Neural crest cell (in vitro differentiated cells): Measurements from ENCODE around the gene PEX5. TPM values are rescaled to one million over a fixed set of nuclear protein-coding genes. Genes with fewer than 3 reads are reported as not detected.

ENCODE experiments used
- DNase-seq: peaks from one replicate; pipeline ENCODE4 v3.0.0; 2021; ENCODE audit warnings: low read depth, mixed read lengths, low spot score
- H3K27ac Mint-ChIP-seq: one replicate; pipeline ENCODE4 v1.8.0; 2021; ENCODE audit warnings: mild to moderate bottlenecking, mixed read lengths; ENCODE audit not compliant: unreplicated experiment
- H3K27me3 Mint-ChIP-seq: 2 replicates; pipeline ENCODE4 v1.8.0; 2021; ENCODE audit warnings: low read depth, mild to moderate bottlenecking, mixed read lengths
- H3K36me3 Mint-ChIP-seq: 2 replicates; pipeline ENCODE4 v1.8.0; 2021; ENCODE audit warnings: low read depth, mild to moderate bottlenecking, mixed read lengths
- H3K4me1 Mint-ChIP-seq: 2 replicates; pipeline ENCODE4 v1.8.0; 2021; ENCODE audit warnings: mixed read lengths
- H3K4me3 Mint-ChIP-seq: one replicate; pipeline ENCODE4 v1.8.0; 2021; ENCODE audit warnings: mild to moderate bottlenecking, mixed read lengths
- H3K9me3 Mint-ChIP-seq: 2 replicates; pipeline ENCODE4 v1.8.0; 2021; ENCODE audit warnings: mixed read lengths
- CTCF ChIP-seq: fragments of 200-600 bp; sonication (generic); conservative IDR thresholded peaks from 2 replicates; pipeline ENCODE4 v1.5.0; 2021; ENCODE audit warnings: antibody characterized with exemption, mild to moderate bottlenecking
- total RNA-seq: library from RNA; stranded (reverse); gene quantifications from 2 replicates; pipeline ENCODE4 v1.2.1, GENCODE V29; 2021

PEX5 gene
- total RNA-seq, 1 donor from 2014 or later: 42.2 TPM

- no peak for TF ChIP-seq CTCF
- H3K36me3 Mint-ChIP-seq: peaks cover 21% of the 10 kb centered on the region
These were observed 45.9 kb upstream of the PEX5 start for GRCh38 chr12:7143564-7143963.

DNA sequence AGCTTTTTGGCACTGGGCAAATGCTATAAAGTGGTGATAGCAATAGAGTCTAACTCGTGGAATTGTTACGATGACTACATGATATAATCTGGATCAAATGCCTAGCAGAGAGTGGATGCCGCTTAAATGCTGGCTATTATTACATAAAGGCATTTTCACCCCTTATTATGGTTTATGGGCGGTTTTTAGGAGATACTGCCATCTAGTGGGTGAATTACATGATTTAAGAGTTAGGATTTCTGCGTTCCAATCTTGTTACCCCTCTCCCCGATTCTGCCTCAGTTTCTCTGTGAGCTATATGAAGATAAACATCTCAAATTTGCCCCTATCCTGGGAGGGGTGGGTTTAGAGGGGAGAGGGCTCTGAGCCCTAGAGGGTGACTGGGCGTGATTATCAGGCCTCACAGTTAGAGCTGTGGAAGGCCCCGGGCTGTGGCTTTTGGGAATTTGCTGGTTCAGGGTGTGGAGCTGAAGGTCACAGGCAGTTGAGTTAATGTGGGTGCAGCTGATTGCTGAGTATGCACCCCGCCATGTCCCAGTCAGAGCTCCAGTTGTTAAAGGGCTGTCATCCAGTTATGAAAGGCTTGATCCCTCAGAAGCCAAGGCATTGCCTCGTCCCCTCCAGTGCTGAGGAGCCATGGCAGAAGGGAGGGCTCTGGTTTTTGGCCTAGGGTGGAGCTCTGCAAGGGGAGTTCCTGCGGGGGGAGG, 44.9 kb upstream of the PEX5 start:
- no peaks in the 10 kb centered on the region for H3K27me3 Mint-ChIP-seq
- H3K9me3 Mint-ChIP-seq: no peaks in the 10 kb centered on the region
- H3K27ac Mint-ChIP-seq: no peak overlapping the region
- DNase-seq: no peak
- H3K4me3 Mint-ChIP-seq: no peak overlapping the region
- no peaks in the 10 kb centered on the region for H3K4me1 Mint-ChIP-seq
- H3K36me3 Mint-ChIP-seq: peaks cover 21% of the 10 kb centered on the region
- TF ChIP-seq CTCF: peak; percentile 80

More at GRCh38 chr12:7143564-7143963, 45.9 kb upstream of the PEX5 start:
- Mint-ChIP-seq H3K27ac (no peak overlapping the region), H3K4me3 (no peak overlapping the region), H3K9me3 (no peaks in the 10 kb centered on the region), H3K27me3 (no peaks in the 10 kb centered on the region), H3K4me1 (no peaks in the 10 kb centered on the region)
- no peak for DNase-seq

GRCh38 chr12:7145671-7146070, 43.8 kb upstream of the PEX5 start:
- Mint-ChIP-seq H3K36me3 (peaks cover 15% of the 10 kb centered on the region), H3K4me1 (no peaks in the 10 kb centered on the region), H3K27me3 (no peaks in the 10 kb centered on the region), H3K27ac (peak overlapping the region; percentile 51), H3K9me3 (no peaks in the 10 kb centered on the region), H3K4me3 (no peak overlapping the region)
- no peak for DNase-seq
- TF ChIP-seq CTCF: no peak

DNA sequence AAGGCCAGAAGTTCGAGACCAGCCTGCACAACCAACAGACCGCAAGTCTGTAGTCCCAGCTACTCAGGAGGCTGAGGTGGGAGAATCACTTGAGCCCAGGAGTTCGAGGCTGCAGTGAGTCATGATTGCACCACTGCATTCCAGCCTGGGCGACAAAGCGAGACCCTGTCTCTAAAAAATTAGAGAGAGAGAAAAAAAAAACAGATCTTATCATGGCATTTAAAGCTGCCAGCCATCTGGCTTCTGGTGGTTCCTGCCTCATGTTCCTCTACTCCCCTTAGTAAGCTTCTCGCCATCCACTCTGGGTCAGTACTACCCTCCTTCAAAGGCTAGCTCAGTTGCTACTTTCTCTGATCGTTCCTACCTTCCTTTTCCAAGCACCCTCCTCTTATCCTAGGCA, 43.3 kb upstream of the PEX5 start:
- no peak for TF ChIP-seq CTCF
- peaks cover 15% of the 10 kb centered on the region for H3K36me3 Mint-ChIP-seq
- no peak for DNase-seq
- no peak overlapping the region for H3K4me3 Mint-ChIP-seq
- no peaks in the 10 kb centered on the region for H3K27me3 Mint-ChIP-seq
- H3K9me3 Mint-ChIP-seq: no peaks in the 10 kb centered on the region
- H3K4me1 Mint-ChIP-seq: no peaks in the 10 kb centered on the region
- no peak overlapping the region for H3K27ac Mint-ChIP-seq

DNA sequence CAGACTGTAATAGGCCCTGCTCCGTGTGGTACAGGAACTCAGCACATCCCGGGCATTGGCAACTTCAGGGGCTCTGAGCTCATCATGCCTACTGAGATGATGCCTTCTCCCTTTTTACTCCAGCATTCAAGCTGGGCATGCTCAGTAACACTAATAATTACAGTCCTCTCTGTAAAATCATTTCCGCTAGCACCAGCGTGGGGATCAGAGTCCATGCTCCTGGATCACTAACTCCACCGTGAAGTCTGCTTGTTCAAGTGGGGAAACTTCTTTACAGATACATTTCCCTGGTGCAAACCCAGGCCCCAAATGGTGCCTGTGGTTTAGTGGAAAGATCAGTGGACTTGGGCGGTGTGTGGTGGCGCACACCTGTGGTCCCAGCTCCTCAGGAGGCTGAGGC, 42.6 kb upstream of the PEX5 start:
- H3K27ac Mint-ChIP-seq: no peak overlapping the region
- no peaks in the 10 kb centered on the region for H3K27me3 Mint-ChIP-seq
- no peaks in the 10 kb centered on the region for H3K9me3 Mint-ChIP-seq
- H3K4me1 Mint-ChIP-seq: no peaks in the 10 kb centered on the region
- DNase-seq: no peak
- TF ChIP-seq CTCF: no peak
- H3K4me3 Mint-ChIP-seq: no peak overlapping the region
- H3K36me3 Mint-ChIP-seq: peaks cover 9% of the 10 kb centered on the region
